DMS153 treated with DMSO at 0.1 percent for 48 hours (cell line): ENCODE data around the gene IL19.

Experiments
- DNase-seq: peaks from one replicate; lab custom pipeline; 2025; ENCODE audit not compliant: unreplicated experiment; lab: John Stamatoyannopoulos, UW

Gene IL19

GRCh38 chr1:206885341-206886060 lies 114.9 kb downstream of the IL19 start:
- DNase-seq: no peak

GRCh38 chr1:206886831-206887230 lies 116.3 kb downstream of the IL19 start:
- no peak for DNase-seq

- DNase-seq: no peak
Measured at GRCh38 chr1:206887701-206888100, 117.1 kb downstream of the IL19 start.

GRCh38 chr1:206890125-206891060 lies 119.8 kb downstream of the IL19 start:
- DNase-seq: no peak

- DNase-seq: no peak
Measured at GRCh38 chr1:206891412-206891811, 120.8 kb downstream of the IL19 start.
